K562 (cell line): ENCODE data around the gene TGFBR3L. TPM values are rescaled to one million over a fixed set of nuclear protein-coding genes. Genes with fewer than 3 reads are reported as not detected.

Experiments used
- GABPB1 ChIP-seq: sonication (generic); formaldehyde crosslinking; IDR thresholded peaks from 2 replicates; pipeline ENCODE4 v1.8.0; 2022; ENCODE audit warnings: mild to moderate bottlenecking, missing genetic modification reagents
- JUND ChIP-seq, 2 experiments: IDR thresholded peaks; 2 replicates in 1 of 2; 3 replicates in 1 of 2; pipeline ENCODE4 v1.6.1; 2011; ENCODE audit warnings: borderline replicate concordance in 2 of 2, low read depth in 2 of 2, low read length in 2 of 2, improper control_type of control experiment in 1 of 2, missing biosample characterization in 1 of 2, missing genetic modification characterization in 1 of 2, missing genetic modification reagents in 1 of 2
- NCOA6 ChIP-seq: fragments of 450-650 bp; IDR thresholded peaks from 2 replicates; pipeline ENCODE4 v1.6.1; 2017; ENCODE audit warnings: mild to moderate bottlenecking
- TAF1 ChIP-seq: IDR thresholded peaks from 2 replicates; pipeline ENCODE4 v1.6.1; 2011; ENCODE audit warnings: mild to moderate bottlenecking, low read length, moderate library complexity; ENCODE audit not compliant: insufficient read depth, control insufficient read depth, severe bottlenecking; ENCODE audit errors: extremely low read depth
- TCFL5 ChIP-seq: fragments of 250-450 bp; sonication (Bioruptor Pico); conservative IDR thresholded peaks from 2 replicates; pipeline ENCODE4 v1.6.1; 2021; ENCODE audit warnings: mild to moderate bottlenecking, moderate library complexity, matching md5 sums
- ZNF121 ChIP-seq: sonication (generic); formaldehyde crosslinking; conservative IDR thresholded peaks from 2 replicates; pipeline ENCODE4 v1.8.0; 2022; ENCODE audit warnings: missing genetic modification reagents
- ZNF239 ChIP-seq: fragments of 250-450 bp; sonication (Bioruptor Pico); IDR thresholded peaks from 2 replicates; pipeline ENCODE4 v1.4.0; 2020; ENCODE audit warnings: mild to moderate bottlenecking
- ZNF717 ChIP-seq: fragments of 250-450 bp; sonication (Bioruptor Pico); IDR thresholded peaks from 2 replicates; pipeline ENCODE4 v1.5.0; 2021
- polyA plus RNA-seq, 8 experiments: library from polyadenylated mRNA; depleted of rRNA in 4 of 8; stranded (reverse) in 5 of 8; unstranded in 3 of 8; fragments of >200 nt; fragmentation: Nextera tagmentation in 2 of 8; fragmentation: Illumina TruSeq in 1 of 8; extraction: Ambion mirVana in 2 of 8; extraction: Trizol in 1 of 8; gene quantifications; 2 replicates each; pipeline versions ENCODE4 v1.2.1 to v1.2.3, GENCODE V29; 2011 to 2014; ENCODE audit warnings: inconsistent platforms in 1 of 8, missing spikeins in 1 of 8
- total RNA-seq, 7 experiments: library from RNA; depleted of rRNA in 6 of 7; stranded (reverse); fragments of >200 nt in 6 of 7; fragmentation: Illumina TruSeq in 2 of 7; extraction: Trizol in 2 of 7; gene quantifications; 2 replicates each; pipeline versions ENCODE4 v1.2.1 to v1.2.3, GENCODE V29; 2011 to 2021; ENCODE audit warnings: low replicate concordance in 1 of 7
- TF ChIP-seq, protein P1 (sequence below), 2 experiments: fragments of 450-650 bp; IDR thresholded peaks; 2 replicates each; pipeline ENCODE4 v1.6.1; 2018; ENCODE audit warnings: mild to moderate bottlenecking in 2 of 2, low read depth in 1 of 2; ENCODE audit not compliant: partially characterized antibody in 2 of 2
- TF ChIP-seq, protein P2 (sequence below): sonication (generic); formaldehyde crosslinking; IDR thresholded peaks from 2 replicates; pipeline ENCODE4 v1.8.1; 2023; ENCODE audit warnings: mild to moderate bottlenecking, missing genetic modification reagents
- TF ChIP-seq, protein P3 (sequence below): fragments of 250-450 bp; sonication (Bioruptor Pico); IDR thresholded peaks from 2 replicates; pipeline ENCODE4 v1.5.0; 2022; ENCODE audit warnings: mild to moderate bottlenecking
- TF ChIP-seq, protein P4 (sequence below): fragments of 200-800 bp; sonication (Bioruptor generic); IDR thresholded peaks from 2 replicates; pipeline ENCODE4 v1.6.1; 2016; ENCODE audit warnings: missing genetic modification characterization, missing compliant biosample characterization

TGFBR3L gene
- total and polyA plus RNA-seq, 9 of the 15 experiments (the other 6 are each of a cell fraction or from before 2014, with no cell fraction given), result not detected

DNA sequence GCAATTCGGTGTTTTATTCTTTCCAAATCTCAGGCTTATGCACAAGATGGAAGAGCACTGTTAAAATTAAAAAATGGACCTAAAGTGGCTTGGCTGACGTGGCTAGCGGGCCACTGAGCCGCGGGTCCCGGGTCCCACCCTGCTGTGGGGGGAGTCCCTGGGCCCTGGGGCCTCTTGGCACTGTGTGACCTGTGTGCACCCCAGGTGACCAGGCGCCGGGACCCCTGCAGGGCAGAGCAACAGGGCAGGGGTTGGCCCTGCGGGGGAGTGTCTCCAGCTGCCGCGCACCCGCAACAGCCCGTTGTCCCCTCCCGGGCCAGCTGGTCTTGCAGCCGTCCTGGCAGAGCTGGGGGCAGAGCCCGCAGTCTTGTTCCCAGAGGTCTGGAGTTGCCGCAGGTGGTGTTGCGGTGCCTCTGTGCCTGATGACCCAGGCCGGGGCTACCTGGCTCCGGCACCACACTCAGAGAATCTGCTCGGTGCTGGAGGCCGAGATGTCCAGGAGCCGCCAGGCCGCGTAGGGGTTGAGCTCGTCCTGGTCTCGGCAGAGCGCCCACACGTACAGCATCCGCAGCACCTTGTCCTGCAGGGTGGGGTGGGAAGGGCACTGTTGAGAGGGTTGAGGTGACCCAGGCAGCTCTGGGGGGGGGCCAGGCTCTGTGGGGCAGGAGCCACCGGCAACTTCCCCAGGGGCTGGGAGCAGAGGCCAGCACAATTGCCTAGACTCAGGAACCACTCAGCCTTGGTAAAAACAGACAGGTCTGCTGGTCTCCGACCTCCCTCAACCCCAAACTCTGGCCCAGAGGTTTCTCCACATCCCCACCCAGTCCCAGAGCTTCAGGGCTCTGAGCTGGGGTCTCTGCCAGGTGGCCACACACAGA, 12.3 kb downstream of the TGFBR3L start (continued):
- TF ChIP-seq, protein P1, sequence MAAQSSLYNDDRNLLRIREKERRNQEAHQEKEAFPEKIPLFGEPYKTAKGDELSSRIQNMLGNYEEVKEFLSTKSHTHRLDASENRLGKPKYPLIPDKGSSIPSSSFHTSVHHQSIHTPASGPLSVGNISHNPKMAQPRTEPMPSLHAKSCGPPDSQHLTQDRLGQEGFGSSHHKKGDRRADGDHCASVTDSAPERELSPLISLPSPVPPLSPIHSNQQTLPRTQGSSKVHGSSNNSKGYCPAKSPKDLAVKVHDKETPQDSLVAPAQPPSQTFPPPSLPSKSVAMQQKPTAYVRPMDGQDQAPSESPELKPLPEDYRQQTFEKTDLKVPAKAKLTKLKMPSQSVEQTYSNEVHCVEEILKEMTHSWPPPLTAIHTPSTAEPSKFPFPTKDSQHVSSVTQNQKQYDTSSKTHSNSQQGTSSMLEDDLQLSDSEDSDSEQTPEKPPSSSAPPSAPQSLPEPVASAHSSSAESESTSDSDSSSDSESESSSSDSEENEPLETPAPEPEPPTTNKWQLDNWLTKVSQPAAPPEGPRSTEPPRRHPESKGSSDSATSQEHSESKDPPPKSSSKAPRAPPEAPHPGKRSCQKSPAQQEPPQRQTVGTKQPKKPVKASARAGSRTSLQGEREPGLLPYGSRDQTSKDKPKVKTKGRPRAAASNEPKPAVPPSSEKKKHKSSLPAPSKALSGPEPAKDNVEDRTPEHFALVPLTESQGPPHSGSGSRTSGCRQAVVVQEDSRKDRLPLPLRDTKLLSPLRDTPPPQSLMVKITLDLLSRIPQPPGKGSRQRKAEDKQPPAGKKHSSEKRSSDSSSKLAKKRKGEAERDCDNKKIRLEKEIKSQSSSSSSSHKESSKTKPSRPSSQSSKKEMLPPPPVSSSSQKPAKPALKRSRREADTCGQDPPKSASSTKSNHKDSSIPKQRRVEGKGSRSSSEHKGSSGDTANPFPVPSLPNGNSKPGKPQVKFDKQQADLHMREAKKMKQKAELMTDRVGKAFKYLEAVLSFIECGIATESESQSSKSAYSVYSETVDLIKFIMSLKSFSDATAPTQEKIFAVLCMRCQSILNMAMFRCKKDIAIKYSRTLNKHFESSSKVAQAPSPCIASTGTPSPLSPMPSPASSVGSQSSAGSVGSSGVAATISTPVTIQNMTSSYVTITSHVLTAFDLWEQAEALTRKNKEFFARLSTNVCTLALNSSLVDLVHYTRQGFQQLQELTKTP (IDR thresholded peaks at IDR 0.05; ENCODE audit: low read depth in 1 of 2, partially characterized antibody in 2 of 2), result no peak
- TF ChIP-seq, protein P2, sequence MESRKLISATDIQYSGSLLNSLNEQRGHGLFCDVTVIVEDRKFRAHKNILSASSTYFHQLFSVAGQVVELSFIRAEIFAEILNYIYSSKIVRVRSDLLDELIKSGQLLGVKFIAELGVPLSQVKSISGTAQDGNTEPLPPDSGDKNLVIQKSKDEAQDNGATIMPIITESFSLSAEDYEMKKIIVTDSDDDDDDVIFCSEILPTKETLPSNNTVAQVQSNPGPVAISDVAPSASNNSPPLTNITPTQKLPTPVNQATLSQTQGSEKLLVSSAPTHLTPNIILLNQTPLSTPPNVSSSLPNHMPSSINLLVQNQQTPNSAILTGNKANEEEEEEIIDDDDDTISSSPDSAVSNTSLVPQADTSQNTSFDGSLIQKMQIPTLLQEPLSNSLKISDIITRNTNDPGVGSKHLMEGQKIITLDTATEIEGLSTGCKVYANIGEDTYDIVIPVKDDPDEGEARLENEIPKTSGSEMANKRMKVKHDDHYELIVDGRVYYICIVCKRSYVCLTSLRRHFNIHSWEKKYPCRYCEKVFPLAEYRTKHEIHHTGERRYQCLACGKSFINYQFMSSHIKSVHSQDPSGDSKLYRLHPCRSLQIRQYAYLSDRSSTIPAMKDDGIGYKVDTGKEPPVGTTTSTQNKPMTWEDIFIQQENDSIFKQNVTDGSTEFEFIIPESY (CRISPR knock-in tag), result peak; percentile 99
- TF ChIP-seq ZNF239 (CRISPR knock-in tag), result no peak
- TF ChIP-seq NCOA6, result no peak
- no peak for TF ChIP-seq GABPB1 (CRISPR knock-in tag)
- TF ChIP-seq, protein P3, sequence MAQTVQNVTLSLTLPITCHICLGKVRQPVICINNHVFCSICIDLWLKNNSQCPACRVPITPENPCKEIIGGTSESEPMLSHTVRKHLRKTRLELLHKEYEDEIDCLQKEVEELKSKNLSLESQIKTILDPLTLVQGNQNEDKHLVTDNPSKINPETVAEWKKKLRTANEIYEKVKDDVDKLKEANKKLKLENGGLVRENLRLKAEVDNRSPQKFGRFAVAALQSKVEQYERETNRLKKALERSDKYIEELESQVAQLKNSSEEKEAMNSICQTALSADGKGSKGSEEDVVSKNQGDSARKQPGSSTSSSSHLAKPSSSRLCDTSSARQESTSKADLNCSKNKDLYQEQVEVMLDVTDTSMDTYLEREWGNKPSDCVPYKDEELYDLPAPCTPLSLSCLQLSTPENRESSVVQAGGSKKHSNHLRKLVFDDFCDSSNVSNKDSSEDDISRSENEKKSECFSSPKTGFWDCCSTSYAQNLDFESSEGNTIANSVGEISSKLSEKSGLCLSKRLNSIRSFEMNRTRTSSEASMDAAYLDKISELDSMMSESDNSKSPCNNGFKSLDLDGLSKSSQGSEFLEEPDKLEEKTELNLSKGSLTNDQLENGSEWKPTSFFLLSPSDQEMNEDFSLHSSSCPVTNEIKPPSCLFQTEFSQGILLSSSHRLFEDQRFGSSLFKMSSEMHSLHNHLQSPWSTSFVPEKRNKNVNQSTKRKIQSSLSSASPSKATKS, result no peak
- no peak for TF ChIP-seq ZNF717
- TF ChIP-seq JUND (IDR thresholded peaks at IDR 0.05; ENCODE audit: borderline replicate concordance, low read depth, low read length), result no peak
- no peak for TF ChIP-seq JUND (tag; IDR thresholded peaks at IDR 0.05; ENCODE audit: borderline replicate concordance, low read depth, low read length)
- no peak for TF ChIP-seq ZNF121
- no peak for TF ChIP-seq TCFL5
- TF ChIP-seq, protein P4, sequence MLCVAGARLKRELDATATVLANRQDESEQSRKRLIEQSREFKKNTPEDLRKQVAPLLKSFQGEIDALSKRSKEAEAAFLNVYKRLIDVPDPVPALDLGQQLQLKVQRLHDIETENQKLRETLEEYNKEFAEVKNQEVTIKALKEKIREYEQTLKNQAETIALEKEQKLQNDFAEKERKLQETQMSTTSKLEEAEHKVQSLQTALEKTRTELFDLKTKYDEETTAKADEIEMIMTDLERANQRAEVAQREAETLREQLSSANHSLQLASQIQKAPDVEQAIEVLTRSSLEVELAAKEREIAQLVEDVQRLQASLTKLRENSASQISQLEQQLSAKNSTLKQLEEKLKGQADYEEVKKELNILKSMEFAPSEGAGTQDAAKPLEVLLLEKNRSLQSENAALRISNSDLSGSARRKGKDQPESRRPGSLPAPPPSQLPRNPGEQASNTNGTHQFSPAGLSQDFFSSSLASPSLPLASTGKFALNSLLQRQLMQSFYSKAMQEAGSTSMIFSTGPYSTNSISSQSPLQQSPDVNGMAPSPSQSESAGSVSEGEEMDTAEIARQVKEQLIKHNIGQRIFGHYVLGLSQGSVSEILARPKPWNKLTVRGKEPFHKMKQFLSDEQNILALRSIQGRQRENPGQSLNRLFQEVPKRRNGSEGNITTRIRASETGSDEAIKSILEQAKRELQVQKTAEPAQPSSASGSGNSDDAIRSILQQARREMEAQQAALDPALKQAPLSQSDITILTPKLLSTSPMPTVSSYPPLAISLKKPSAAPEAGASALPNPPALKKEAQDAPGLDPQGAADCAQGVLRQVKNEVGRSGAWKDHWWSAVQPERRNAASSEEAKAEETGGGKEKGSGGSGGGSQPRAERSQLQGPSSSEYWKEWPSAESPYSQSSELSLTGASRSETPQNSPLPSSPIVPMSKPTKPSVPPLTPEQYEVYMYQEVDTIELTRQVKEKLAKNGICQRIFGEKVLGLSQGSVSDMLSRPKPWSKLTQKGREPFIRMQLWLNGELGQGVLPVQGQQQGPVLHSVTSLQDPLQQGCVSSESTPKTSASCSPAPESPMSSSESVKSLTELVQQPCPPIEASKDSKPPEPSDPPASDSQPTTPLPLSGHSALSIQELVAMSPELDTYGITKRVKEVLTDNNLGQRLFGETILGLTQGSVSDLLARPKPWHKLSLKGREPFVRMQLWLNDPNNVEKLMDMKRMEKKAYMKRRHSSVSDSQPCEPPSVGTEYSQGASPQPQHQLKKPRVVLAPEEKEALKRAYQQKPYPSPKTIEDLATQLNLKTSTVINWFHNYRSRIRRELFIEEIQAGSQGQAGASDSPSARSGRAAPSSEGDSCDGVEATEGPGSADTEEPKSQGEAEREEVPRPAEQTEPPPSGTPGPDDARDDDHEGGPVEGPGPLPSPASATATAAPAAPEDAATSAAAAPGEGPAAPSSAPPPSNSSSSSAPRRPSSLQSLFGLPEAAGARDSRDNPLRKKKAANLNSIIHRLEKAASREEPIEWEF (CRISPR knock-in tag), result no peak
- no peak for TF ChIP-seq TAF1
